Measurements from ENCODE around the gene ANO6. TPM values are rescaled to one million over a fixed set of nuclear protein-coding genes. Genes with fewer than 3 reads are reported as not detected.
"Not testable (repeated sequence)": the region's sequence is repeated elsewhere in the genome, so short reads cannot be mapped to it uniquely, and the experiment has no call there.

ANO6 gene
- total RNA-seq, 1 experiment from 2014 or later, result 46.8 TPM

DNA sequence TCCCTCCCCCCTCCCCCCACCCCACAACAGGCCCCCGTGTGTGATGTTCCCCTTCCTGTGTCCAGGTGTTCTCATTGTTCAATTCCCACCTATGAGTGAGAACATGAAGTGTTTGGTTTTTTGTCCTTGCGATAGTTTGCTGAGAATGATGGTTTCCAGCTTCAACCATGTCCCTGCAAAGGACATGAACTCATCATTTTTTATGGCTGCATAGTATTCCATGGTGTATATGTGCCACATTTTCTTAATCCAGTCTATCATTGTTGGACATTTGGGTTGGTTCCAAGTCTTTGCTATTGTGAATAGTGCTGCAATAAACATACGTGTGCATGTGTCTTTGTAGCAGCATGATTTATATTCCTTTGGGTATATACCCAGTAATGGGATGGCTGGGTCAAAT, 101.4 kb downstream of the ANO6 start:
- H3K4me3 Mint-ChIP-seq; CTCF ChIA-PET; H3K4me1 Mint-ChIP-seq; DNase-seq (ENCODE audit: low spot score); H3K27ac Mint-ChIP-seq; POLR2A ChIA-PET; ATAC-seq; H3K9me3 Mint-ChIP-seq; H3K27me3 Mint-ChIP-seq (ENCODE audit: low read depth): not testable (repeated sequence)
- H3K36me3 Mint-ChIP-seq, result peaks cover 27% of the 10 kb centered on the region

DNA sequence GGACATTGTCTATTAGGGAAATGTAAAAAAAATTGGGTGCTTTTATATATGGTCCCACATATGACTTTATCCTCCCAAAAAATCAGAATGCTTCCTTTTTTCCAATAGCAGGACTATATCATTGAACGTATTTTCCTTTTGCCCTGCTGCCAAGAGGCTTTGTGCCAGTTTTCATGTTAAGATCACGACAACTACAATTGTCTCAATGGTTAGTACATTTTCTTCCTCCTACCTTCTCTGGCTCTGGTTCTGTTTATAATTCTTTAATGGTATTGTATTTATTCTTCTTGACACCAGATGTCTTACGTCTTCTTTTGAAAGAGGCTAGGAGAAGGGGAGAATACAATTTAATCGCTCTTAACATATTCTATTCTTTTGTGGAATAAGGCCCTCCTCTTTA, 106.9 kb downstream of the ANO6 start:
- Mint-ChIP-seq H3K36me3 (peaks cover 6% of the 10 kb centered on the region), H3K4me3 (no peak overlapping the region), H3K27ac (no peak overlapping the region), H3K4me1 (peaks cover 15% of the 10 kb centered on the region), H3K27me3 (ENCODE audit: low read depth) (no peaks in the 10 kb centered on the region), H3K9me3 (peaks cover 2% of the 10 kb centered on the region; the same call in 1 of the 2 replicates)
- CTCF ChIA-PET, result no interaction called here
- DNase-seq (ENCODE audit: low spot score) (no peak), ATAC-seq (no peak)
- TF ChIP-seq, protein P1, sequence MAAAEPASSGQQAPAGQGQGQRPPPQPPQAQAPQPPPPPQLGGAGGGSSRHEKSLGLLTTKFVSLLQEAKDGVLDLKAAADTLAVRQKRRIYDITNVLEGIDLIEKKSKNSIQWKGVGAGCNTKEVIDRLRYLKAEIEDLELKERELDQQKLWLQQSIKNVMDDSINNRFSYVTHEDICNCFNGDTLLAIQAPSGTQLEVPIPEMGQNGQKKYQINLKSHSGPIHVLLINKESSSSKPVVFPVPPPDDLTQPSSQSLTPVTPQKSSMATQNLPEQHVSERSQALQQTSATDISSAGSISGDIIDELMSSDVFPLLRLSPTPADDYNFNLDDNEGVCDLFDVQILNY (CRISPR knock-in tag; IDR thresholded peaks at IDR 0.05), result no peak
- POLR2A ChIA-PET, result no interaction called here

DNA sequence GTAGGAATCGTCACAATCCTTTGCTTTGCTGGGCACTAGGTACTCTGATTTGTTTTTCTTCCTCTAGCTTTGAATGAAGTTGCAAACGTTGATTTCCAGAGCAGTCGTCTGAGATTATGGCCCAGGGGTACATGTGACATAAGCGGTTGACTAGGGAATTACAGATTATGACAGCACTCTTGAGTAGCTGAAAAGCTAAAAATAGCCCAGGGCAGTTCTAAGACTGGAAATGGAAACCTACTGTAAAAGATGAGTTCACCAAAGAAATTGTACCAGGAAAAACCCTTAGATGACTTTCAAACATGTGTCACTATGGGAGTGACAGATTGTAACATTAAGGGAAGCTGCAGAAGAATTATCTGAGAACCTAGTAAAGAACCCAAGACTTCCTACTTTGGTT, 108.5 kb downstream of the ANO6 start:
- TF ChIP-seq TP53 (CRISPR knock-in tag; IDR thresholded peaks at IDR 0.05), result no peak
- H3K4me3 Mint-ChIP-seq, result no peak overlapping the region
- DNase-seq (ENCODE audit: low spot score), result no peak
- peaks cover 20% of the 10 kb centered on the region for H3K4me1 Mint-ChIP-seq
- ChIA-PET CTCF (interaction anchor here (0.7 kb wide), 1 partner anchor 154 kb away, joined by 5 read pairs; no protein-coding TSS in a partner anchor), POLR2A (no interaction called here)
- ATAC-seq, result no peak
- no peaks in the 10 kb centered on the region for H3K27me3 Mint-ChIP-seq (ENCODE audit: low read depth)
- no peak overlapping the region for H3K27ac Mint-ChIP-seq
- H3K36me3 Mint-ChIP-seq, result no peaks in the 10 kb centered on the region
- H3K9me3 Mint-ChIP-seq, result no peaks in the 10 kb centered on the region

DNA sequence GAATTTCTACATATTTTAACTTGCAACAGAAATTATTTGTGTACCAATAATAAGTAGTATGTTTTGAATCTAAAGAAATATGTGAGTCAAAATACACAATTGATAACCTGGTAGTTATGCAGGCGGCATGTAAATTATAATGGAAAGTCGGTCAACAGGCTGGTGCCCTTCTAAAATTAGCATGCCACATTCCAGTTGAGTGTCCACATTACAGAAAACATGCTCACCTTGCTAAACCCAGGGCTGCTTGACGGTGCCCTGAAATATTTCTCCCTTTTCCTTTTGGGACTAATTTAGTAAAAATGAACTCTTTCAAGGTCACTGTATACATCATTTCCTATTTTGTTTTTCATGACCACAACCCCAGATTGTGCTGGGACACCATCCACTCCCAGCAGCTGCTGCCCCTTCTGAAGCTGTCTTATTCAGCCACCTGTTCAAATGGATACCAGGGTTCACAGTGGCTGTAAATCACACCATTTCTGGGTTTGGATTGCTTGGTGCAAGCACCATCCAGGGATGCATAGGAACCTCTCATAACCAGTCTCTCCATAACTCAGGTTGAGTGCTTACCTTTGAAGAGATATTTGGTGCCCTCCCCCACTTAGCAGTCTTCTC, 110.6 kb downstream of the ANO6 start:
- Mint-ChIP-seq H3K36me3 (no peaks in the 10 kb centered on the region), H3K4me1 (peaks cover 15% of the 10 kb centered on the region), H3K9me3 (no peaks in the 10 kb centered on the region), H3K27ac (no peak overlapping the region; the same call in 1 of the 2 replicates), H3K27me3 (ENCODE audit: low read depth) (no peaks in the 10 kb centered on the region), H3K4me3 (no peak overlapping the region)
- ChIA-PET CTCF (no interaction called here), POLR2A (no interaction called here)
- no peak for TF ChIP-seq NR3C1 (CRISPR knock-in tag; conservative IDR thresholded peaks at IDR 0.05; ENCODE audit: low read depth)
- no peak for TF ChIP-seq NFATC4 (CRISPR knock-in tag; IDR thresholded peaks at IDR 0.05)
- TF ChIP-seq TP53 (CRISPR knock-in tag; IDR thresholded peaks at IDR 0.05), result no peak
- TF ChIP-seq, protein P2, sequence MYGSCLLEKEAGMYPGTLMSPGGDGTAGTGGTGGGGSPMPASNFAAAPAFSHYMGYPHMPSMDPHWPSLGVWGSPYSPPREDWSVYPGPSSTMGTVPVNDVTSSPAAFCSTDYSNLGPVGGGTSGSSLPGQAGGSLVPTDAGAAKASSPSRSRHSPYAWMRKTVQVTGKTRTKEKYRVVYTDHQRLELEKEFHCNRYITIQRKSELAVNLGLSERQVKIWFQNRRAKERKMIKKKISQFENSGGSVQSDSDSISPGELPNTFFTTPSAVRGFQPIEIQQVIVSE (CRISPR knock-in tag; IDR thresholded peaks at IDR 0.05; ENCODE audit: borderline replicate concordance), result no peak
- TF ChIP-seq, protein P3, sequence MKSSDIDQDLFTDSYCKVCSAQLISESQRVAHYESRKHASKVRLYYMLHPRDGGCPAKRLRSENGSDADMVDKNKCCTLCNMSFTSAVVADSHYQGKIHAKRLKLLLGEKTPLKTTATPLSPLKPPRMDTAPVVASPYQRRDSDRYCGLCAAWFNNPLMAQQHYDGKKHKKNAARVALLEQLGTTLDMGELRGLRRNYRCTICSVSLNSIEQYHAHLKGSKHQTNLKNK (CRISPR knock-in tag; IDR thresholded peaks at IDR 0.05), result no peak
- TF ChIP-seq ETV6 (CRISPR knock-in tag; IDR thresholded peaks at IDR 0.05), result no peak
- no peak for TF ChIP-seq NFE2L1 (CRISPR knock-in tag; IDR thresholded peaks at IDR 0.05)
- TF ChIP-seq, protein P4, sequence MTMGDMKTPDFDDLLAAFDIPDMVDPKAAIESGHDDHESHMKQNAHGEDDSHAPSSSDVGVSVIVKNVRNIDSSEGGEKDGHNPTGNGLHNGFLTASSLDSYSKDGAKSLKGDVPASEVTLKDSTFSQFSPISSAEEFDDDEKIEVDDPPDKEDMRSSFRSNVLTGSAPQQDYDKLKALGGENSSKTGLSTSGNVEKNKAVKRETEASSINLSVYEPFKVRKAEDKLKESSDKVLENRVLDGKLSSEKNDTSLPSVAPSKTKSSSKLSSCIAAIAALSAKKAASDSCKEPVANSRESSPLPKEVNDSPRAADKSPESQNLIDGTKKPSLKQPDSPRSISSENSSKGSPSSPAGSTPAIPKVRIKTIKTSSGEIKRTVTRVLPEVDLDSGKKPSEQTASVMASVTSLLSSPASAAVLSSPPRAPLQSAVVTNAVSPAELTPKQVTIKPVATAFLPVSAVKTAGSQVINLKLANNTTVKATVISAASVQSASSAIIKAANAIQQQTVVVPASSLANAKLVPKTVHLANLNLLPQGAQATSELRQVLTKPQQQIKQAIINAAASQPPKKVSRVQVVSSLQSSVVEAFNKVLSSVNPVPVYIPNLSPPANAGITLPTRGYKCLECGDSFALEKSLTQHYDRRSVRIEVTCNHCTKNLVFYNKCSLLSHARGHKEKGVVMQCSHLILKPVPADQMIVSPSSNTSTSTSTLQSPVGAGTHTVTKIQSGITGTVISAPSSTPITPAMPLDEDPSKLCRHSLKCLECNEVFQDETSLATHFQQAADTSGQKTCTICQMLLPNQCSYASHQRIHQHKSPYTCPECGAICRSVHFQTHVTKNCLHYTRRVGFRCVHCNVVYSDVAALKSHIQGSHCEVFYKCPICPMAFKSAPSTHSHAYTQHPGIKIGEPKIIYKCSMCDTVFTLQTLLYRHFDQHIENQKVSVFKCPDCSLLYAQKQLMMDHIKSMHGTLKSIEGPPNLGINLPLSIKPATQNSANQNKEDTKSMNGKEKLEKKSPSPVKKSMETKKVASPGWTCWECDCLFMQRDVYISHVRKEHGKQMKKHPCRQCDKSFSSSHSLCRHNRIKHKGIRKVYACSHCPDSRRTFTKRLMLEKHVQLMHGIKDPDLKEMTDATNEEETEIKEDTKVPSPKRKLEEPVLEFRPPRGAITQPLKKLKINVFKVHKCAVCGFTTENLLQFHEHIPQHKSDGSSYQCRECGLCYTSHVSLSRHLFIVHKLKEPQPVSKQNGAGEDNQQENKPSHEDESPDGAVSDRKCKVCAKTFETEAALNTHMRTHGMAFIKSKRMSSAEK (CRISPR knock-in tag; IDR thresholded peaks at IDR 0.05; ENCODE audit: borderline replicate concordance), result no peak
- TF ChIP-seq, protein P5, sequence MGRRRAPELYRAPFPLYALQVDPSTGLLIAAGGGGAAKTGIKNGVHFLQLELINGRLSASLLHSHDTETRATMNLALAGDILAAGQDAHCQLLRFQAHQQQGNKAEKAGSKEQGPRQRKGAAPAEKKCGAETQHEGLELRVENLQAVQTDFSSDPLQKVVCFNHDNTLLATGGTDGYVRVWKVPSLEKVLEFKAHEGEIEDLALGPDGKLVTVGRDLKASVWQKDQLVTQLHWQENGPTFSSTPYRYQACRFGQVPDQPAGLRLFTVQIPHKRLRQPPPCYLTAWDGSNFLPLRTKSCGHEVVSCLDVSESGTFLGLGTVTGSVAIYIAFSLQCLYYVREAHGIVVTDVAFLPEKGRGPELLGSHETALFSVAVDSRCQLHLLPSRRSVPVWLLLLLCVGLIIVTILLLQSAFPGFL (CRISPR knock-in tag; IDR thresholded peaks at IDR 0.05; ENCODE audit: borderline replicate concordance), result no peak
- ATAC-seq (no peak), DNase-seq (ENCODE audit: low spot score) (no peak)

All from WTC11 (cell line).